HepG2 (cell line): ENCODE data around the gene RAB40AL. TPM values are rescaled to one million over a fixed set of nuclear protein-coding genes. Genes with fewer than 3 reads are reported as not detected.

Experiments used
- ATAC-seq: fragments of 200-7000 bp; cut with Tn5 transposase; 3 replicates; pipeline ENCODE4 v1.9.1; 2020; ENCODE audit warnings: mild to moderate bottlenecking, moderate library complexity
- BruUV-seq: library from RNA; stranded (reverse); fragments of 400-500 nt; replicated peaks from 2 replicates; lab custom pipeline; 2021; lab: Mats Ljungman, UMichigan
- CTCF ChIA-PET: fragments of 300-600 bp; formaldehyde crosslinking; extraction: SDS; loops from one replicate; lab custom pipeline; 2021; ENCODE audit warnings: low total read pairs, inconsistent platforms, low intra/inter-chr PET ratio; lab: Yijun Ruan, JAX
- POLR2A ChIA-PET: fragments of 350-600 bp; sonication (Branson Sonifier 250); formaldehyde crosslinking; loops from one replicate; lab custom pipeline; 2020; ENCODE audit warnings: antibody characterized with exemption, inconsistent platforms; lab: Yijun Ruan, JAX
- DNase-seq: peaks from one replicate; pipeline ENCODE4 v3.0.0-alpha.2; 2015; ENCODE audit warnings: low spot score
- FAIRE-seq: peaks from 3 replicates; lab custom pipeline; 2011; peaks lifted over from hg19 to GRCh38; lab: Jason Lieb, UNC
- H2AFZ ChIP-seq: one replicate; pipeline ENCODE4 v1.6.1; 2011; ENCODE audit warnings: low read length, inconsistent platforms
- H3K27ac ChIP-seq: fragments of 300-600 bp; 3 replicates; pipeline ENCODE4 v1.8.0; 2011; ENCODE audit warnings: mixed run types, mild to moderate bottlenecking, mixed read lengths, low read length, inconsistent platforms; ENCODE audit not compliant: insufficient read depth; ENCODE audit errors: extremely low read length
- H3K27me3 ChIP-seq, 2 experiments: fragments of 200-600 bp in 1 of 2; 2 replicates in 1 of 2; 3 replicates in 1 of 2; pipeline versions ENCODE4 v1.6.0 to v1.8.0; 2011; ENCODE audit warnings: low read length in 2 of 2, mild to moderate bottlenecking in 2 of 2, moderate library complexity in 2 of 2, inconsistent platforms in 1 of 2; ENCODE audit not compliant: insufficient read depth in 2 of 2, control insufficient read depth in 1 of 2
- H3K36me3 ChIP-seq, 2 experiments: fragments of 200-600 bp in 1 of 2; replicated peaks in 1 of 2; 2 replicates in 1 of 2; 3 replicates in 1 of 2; pipeline versions ENCODE4 v1.5.1 to v1.8.0; 2011; ENCODE audit warnings: low read length in 2 of 2, inconsistent platforms in 1 of 2; ENCODE audit not compliant: insufficient read depth in 2 of 2, control insufficient read depth in 1 of 2
- H3K4me1 ChIP-seq: 2 replicates; pipeline ENCODE4 v1.5.1; 2012; ENCODE audit warnings: low read length, inconsistent platforms; ENCODE audit not compliant: insufficient read depth
- H3K4me2 ChIP-seq: 2 replicates; pipeline ENCODE4 v1.6.0; 2011; ENCODE audit warnings: low read depth, low read length, inconsistent platforms
- H3K4me3 ChIP-seq, 3 experiments: fragments of 200-600 bp in 1 of 3; sonication (generic), shearing (Covaris generic) in 1 of 3; replicated peaks in 1 of 3; 2 replicates each; pipeline ENCODE4 v1.5.1; 2011 to 2016; ENCODE audit warnings: low read length in 3 of 3, inconsistent platforms in 2 of 3, low read depth in 2 of 3, mild to moderate bottlenecking in 2 of 3, control low read depth in 1 of 3, mixed read lengths in 1 of 3; ENCODE audit not compliant: insufficient read depth in 1 of 3
- H3K79me2 ChIP-seq: one replicate; pipeline ENCODE4 v1.6.1; 2011; ENCODE audit warnings: low read length, inconsistent platforms; ENCODE audit not compliant: insufficient read depth
- H3K9ac ChIP-seq: 2 replicates; pipeline ENCODE4 v1.6.0; 2011; ENCODE audit warnings: mild to moderate bottlenecking, low read depth, low read length, inconsistent platforms; ENCODE audit not compliant: insufficient read depth
- H3K9me3 ChIP-seq: 2 replicates; pipeline ENCODE4 v1.5.1; 2012; ENCODE audit warnings: mild to moderate bottlenecking, low read length
- H4K20me1 ChIP-seq: 2 replicates; pipeline ENCODE4 v1.6.0; 2011; ENCODE audit warnings: inconsistent platforms, mild to moderate bottlenecking, low read length, moderate library complexity; ENCODE audit not compliant: insufficient read depth
- ADNP ChIP-seq: sonication (generic); formaldehyde crosslinking; IDR thresholded peaks from 2 replicates; pipeline ENCODE4 v1.4.0; 2020; ENCODE audit warnings: missing genetic modification reagents
- ATF7-NPFF ChIP-seq: sonication (generic); formaldehyde crosslinking; IDR thresholded peaks from 2 replicates; pipeline ENCODE4 v1.8.1; 2023; ENCODE audit warnings: mild to moderate bottlenecking, low read depth, missing genetic modification reagents, moderate library complexity
- EP300 ChIP-seq, 3 experiments: sonication (generic) in 1 of 3; formaldehyde crosslinking in 1 of 3; IDR thresholded peaks; 2 replicates each; pipeline versions ENCODE4 v1.5.1 to v1.6.1; 2011 to 2020; ENCODE audit warnings: low read depth in 2 of 3, low read length in 2 of 3, borderline replicate concordance in 1 of 3, improper control_type of control experiment in 1 of 3, mild to moderate bottlenecking in 1 of 3, missing genetic modification reagents in 1 of 3, moderate library complexity in 1 of 3
- GATAD2A ChIP-seq: IDR thresholded peaks from 2 replicates; pipeline ENCODE4 v1.6.1; 2016
- KDM5A ChIP-seq: fragments of 200-600 bp; sonication (generic); IDR thresholded peaks from 2 replicates; pipeline ENCODE4 v1.7.0; 2018; ENCODE audit warnings: antibody characterized with exemption, mild to moderate bottlenecking, low read length, borderline replicate concordance
- KMT2A ChIP-seq: sonication (generic); formaldehyde crosslinking; IDR thresholded peaks from 2 replicates; pipeline ENCODE4 v1.4.0; 2020; ENCODE audit warnings: missing genetic modification reagents
- MAX ChIP-seq: IDR thresholded peaks from 2 replicates; pipeline ENCODE4 v1.6.1; 2012; ENCODE audit warnings: inconsistent platforms
- MEIS1 ChIP-seq: sonication (generic); formaldehyde crosslinking; IDR thresholded peaks from 2 replicates; pipeline ENCODE4 v1.9.0; 2021; ENCODE audit warnings: mild to moderate bottlenecking, missing genetic modification reagents, moderate library complexity, borderline replicate concordance
- NKX3-1 ChIP-seq: sonication (generic); formaldehyde crosslinking; IDR thresholded peaks from 2 replicates; pipeline ENCODE4 v1.5.0; 2020; ENCODE audit warnings: missing genetic modification reagents
- PHB2 ChIP-seq: fragments of 450-650 bp; IDR thresholded peaks from 2 replicates; pipeline ENCODE4 v1.6.1; 2018; ENCODE audit not compliant: partially characterized antibody
- RFXANK ChIP-seq: IDR thresholded peaks from 2 replicates; pipeline ENCODE4 v1.6.1; 2016
- ZBTB44 ChIP-seq: sonication (generic); formaldehyde crosslinking; IDR thresholded peaks from 2 replicates; pipeline ENCODE4 v1.4.0; 2020; ENCODE audit warnings: missing genetic modification reagents
- ZNF276 ChIP-seq: sonication (generic); formaldehyde crosslinking; IDR thresholded peaks from 2 replicates; pipeline ENCODE4 v1.4.0; 2020; ENCODE audit warnings: mild to moderate bottlenecking, low read depth, missing genetic modification reagents
- ZNF335 ChIP-seq: sonication (generic); formaldehyde crosslinking; IDR thresholded peaks from 2 replicates; pipeline ENCODE4 v1.4.0; 2020; ENCODE audit warnings: missing genetic modification reagents
- ZNF460 ChIP-seq: sonication (generic); formaldehyde crosslinking; IDR thresholded peaks from 2 replicates; pipeline ENCODE4 v1.5.1; 2020; ENCODE audit warnings: missing genetic modification reagents, mild to moderate bottlenecking, borderline replicate concordance
- ZNF510 ChIP-seq: sonication (generic); formaldehyde crosslinking; IDR thresholded peaks from 2 replicates; pipeline ENCODE4 v1.4.0; 2020; ENCODE audit warnings: low read depth, mild to moderate bottlenecking, missing genetic modification reagents
- ZNF547 ChIP-seq: sonication (generic); formaldehyde crosslinking; IDR thresholded peaks from 2 replicates; pipeline ENCODE4 v1.5.1; 2020; ENCODE audit warnings: mild to moderate bottlenecking, missing genetic modification reagents
- ZNF572 ChIP-seq: sonication (generic); formaldehyde crosslinking; IDR thresholded peaks from 2 replicates; pipeline ENCODE4 v1.5.1; 2020; ENCODE audit warnings: mild to moderate bottlenecking, missing genetic modification reagents
- ZNF614 ChIP-seq: IDR thresholded peaks from 2 replicates; pipeline ENCODE4 v1.6.1; 2018; ENCODE audit warnings: missing biosample characterization, missing genetic modification reagents, inconsistent platforms, borderline replicate concordance
- ZNF615 ChIP-seq: sonication (generic); formaldehyde crosslinking; IDR thresholded peaks from 2 replicates; pipeline ENCODE4 v1.5.0; 2020; ENCODE audit warnings: mild to moderate bottlenecking, missing genetic modification reagents, borderline replicate concordance
- WGBS: methylation state at CpG from one replicate; pipeline ENCODE4 v1.1.6; 2017; ENCODE audit warnings: low lambda C conversion rate; 5-methylcytosine and 5-hydroxymethylcytosine counted together
- in situ Hi-C: cut with HindIII; loops from 2 replicates; pipeline ENCODE4 v1.10.0; 2017; ENCODE audit warnings: low pct_unique_long_range_greater_than_20kb; ENCODE audit not compliant: extremely low pct_ligation_motif_present
- intact Hi-C: fragments of 100-400 bp; cut with micrococcal nuclease; formaldehyde crosslinking; loops from one replicate; pipeline ENCODE4 v1.10.0; 2022; ENCODE audit not compliant: unreplicated experiment
- polyA plus RNA-seq, 8 experiments: library from polyadenylated mRNA; depleted of rRNA in 3 of 8; stranded (reverse) in 7 of 8; unstranded in 1 of 8; fragments of >200 nt; fragmentation: Illumina TruSeq in 4 of 8; extraction: Trizol in 4 of 8; gene quantifications; 2 replicates each; pipeline versions ENCODE4 v1.2.1 to v1.2.3, GENCODE V29; 2011 to 2016; ENCODE audit warnings: low read depth in 4 of 8, missing spikeins in 1 of 8, mixed read lengths in 1 of 8; ENCODE audit not compliant: insufficient read depth in 1 of 8
- total RNA-seq, 5 experiments: library from RNA; depleted of rRNA; stranded (reverse); fragments of >200 nt; fragmentation: Illumina TruSeq; extraction: Trizol; gene quantifications; 2 replicates each; pipeline ENCODE4 v1.2.3, GENCODE V29; 2016; ENCODE audit warnings: low read depth in 1 of 5

RAB40AL gene
- total and polyA plus RNA-seq, 2 of the 13 experiments (the other 11 are each of a cell fraction or from before 2014, with no cell fraction given) = 0.08 to 0.40 TPM

GRCh38 chrX:102979536-102979935 lies 42.5 kb downstream of the RAB40AL start (continued):
- TF ChIP-seq ZNF547 (no peak), RFXANK (CRISPR knock-in tag) (no peak), ZNF335 (CRISPR knock-in tag) (no peak), ZBTB44 (CRISPR knock-in tag) (no peak), NKX3-1 (CRISPR knock-in tag) (no peak), ATF7-NPFF (CRISPR knock-in tag) (no peak), ZNF572 (CRISPR knock-in tag) (no peak), MAX (no peak)

- BruUV-seq = no TSS peak
- POLR2A ChIA-PET = no interaction called here
Observed at GRCh38 chrX:102983205-102983604, 46.1 kb downstream of the RAB40AL start.

More at GRCh38 chrX:102983205-102983604, 46.1 kb downstream of the RAB40AL start:
- Histone ChIP-seq H4K20me1 (no peaks in the 10 kb centered on the region), H3K9ac (no peak overlapping the region), H3K36me3 (no peaks in the 10 kb centered on the region), H3K27ac (no peak overlapping the region), H3K27me3 (no peaks in the 10 kb centered on the region), H3K9me3 (no peaks in the 10 kb centered on the region), H3K79me2 (no peaks in the 10 kb centered on the region), H3K4me3 (no peak overlapping the region), H3K4me2 (no peak overlapping the region), H2AFZ (no peak overlapping the region), H3K4me1 (no peaks in the 10 kb centered on the region)
- intact Hi-C loops (no loop called here), in situ Hi-C loops (no loop called here)
- CTCF ChIA-PET = no interaction called here
- no peak for DNase-seq
- 6% methylated on average over 2 of the region's 2 CpGs for WGBS
- FAIRE-seq = no peak
- no peak for ATAC-seq
- no peak for TF ChIP-seq KDM5A
- no peak for TF ChIP-seq ADNP (CRISPR knock-in tag)
- no peak for TF ChIP-seq MEIS1
- TF ChIP-seq ZNF615 (CRISPR knock-in tag) = no peak
- TF ChIP-seq KMT2A (CRISPR knock-in tag) = no peak
- TF ChIP-seq ZNF276 = no peak
- TF ChIP-seq ZNF614 = no peak
- TF ChIP-seq GATAD2A (CRISPR knock-in tag) = no peak
- TF ChIP-seq ZNF510 (CRISPR knock-in tag) = no peak
- TF ChIP-seq ZNF460 (CRISPR knock-in tag) = no peak
- TF ChIP-seq PHB2 = no peak
- no peak for TF ChIP-seq EP300 (IDR thresholded peaks at IDR 0.05; ENCODE audit: low read depth in 2 of 2, low read length in 2 of 2)
- TF ChIP-seq EP300 (CRISPR knock-in tag; IDR thresholded peaks at IDR 0.05; ENCODE audit: borderline replicate concordance) = no peak
